Stimulated activated CD8-positive, alpha-beta memory T cell treated with anti-CD3 and anti-CD28 coated beads, Interleukin-12 subunit alpha, Interleukin-12 subunit beta, amount 100 ng/mL, for 24 hours (primary cell): Measurements from ENCODE around the gene CORO6.

Experiments
- DNase-seq: peaks from one replicate; pipeline ENCODE4 v3.0.0-alpha.2; 2020; ENCODE audit errors: extremely low read depth

CORO6 gene

GRCh38 chr17:29630630-29631193, 8.0 kb upstream of the CORO6 start:
- no peak for DNase-seq

- no peak for DNase-seq
These were observed 7.1 kb upstream of the CORO6 start for GRCh38 chr17:29629839-29630238.

- DNase-seq: no peak
These were observed 5.9 kb upstream of the CORO6 start for GRCh38 chr17:29628644-29629043.

GRCh38 chr17:29627951-29628350, 5.2 kb upstream of the CORO6 start:
- no peak for DNase-seq

- DNase-seq: no peak
These were observed 2.5 kb upstream of the CORO6 start for GRCh38 chr17:29625037-29625750.

- no peak for DNase-seq
These were observed 1.9 kb upstream of the CORO6 start for GRCh38 chr17:29624586-29624985.

- no peak for DNase-seq
These were observed 553 bp upstream of the CORO6 start for GRCh38 chr17:29623283-29623647.

- no peak for DNase-seq
These were observed 939 bp downstream of the CORO6 start for GRCh38 chr17:29621751-29622194.

- no peak for DNase-seq
These were observed 1.8 kb downstream of the CORO6 start for GRCh38 chr17:29620779-29621500.

GRCh38 chr17:29620271-29620670, 2.4 kb downstream of the CORO6 start:
- no peak for DNase-seq

- no peak for DNase-seq
These were observed 3.5 kb downstream of the CORO6 start for GRCh38 chr17:29619251-29619650.

GRCh38 chr17:29618272-29619065, 4.2 kb downstream of the CORO6 start:
- DNase-seq: no peak

- DNase-seq: no peak
These were observed 5.0 kb downstream of the CORO6 start for GRCh38 chr17:29617481-29618271.

- DNase-seq: peak; percentile 73
These were observed 5.6 kb downstream of the CORO6 start for GRCh38 chr17:29617125-29617480.

GRCh38 chr17:29616300-29617048, 6.2 kb downstream of the CORO6 start:
- no peak for DNase-seq

- DNase-seq: no peak
These were observed 7.0 kb downstream of the CORO6 start for GRCh38 chr17:29615492-29616299.

GRCh38 chr17:29615048-29615385, 7.7 kb downstream of the CORO6 start:
- DNase-seq: no peak

GRCh38 chr17:29614349-29615047, 8.2 kb downstream of the CORO6 start:
- no peak for DNase-seq

- DNase-seq: no peak
These were observed 8.9 kb downstream of the CORO6 start for GRCh38 chr17:29613856-29614255.
